Lower leg skin (tissue), 4 donors: Measurements from ENCODE around the gene MGARP. TPM values are rescaled to one million over a fixed set of nuclear protein-coding genes. Genes with fewer than 3 reads are reported as not detected.

Source experiments
- DNase-seq, 2 donors: peaks; one replicate each; pipeline ENCODE4 v3.0.0-alpha.2; 2019; ENCODE audit warnings: low spot score in 2 of 2
- H3K4me3 ChIP-seq: fragments of 200-600 bp; sonication (generic); 2 replicates; pipeline ENCODE4 v1.5.1; 2017; ENCODE audit warnings: mild to moderate bottlenecking, low read depth; ENCODE audit not compliant: poor library complexity, severe bottlenecking
- CTCF ChIP-seq, 3 donors: fragments of 450-650 bp; IDR thresholded peaks; one replicate each; pipeline ENCODE4 v1.5.1; 2016; ENCODE audit warnings: antibody characterized with exemption in 3 of 3, mild to moderate bottlenecking in 3 of 3, moderate library complexity in 2 of 3
- POLR2A ChIP-seq, 2 donors: fragments of 450-650 bp; IDR thresholded peaks; one replicate each; pipeline ENCODE4 v1.6.1; 2016 to 2017; ENCODE audit warnings: antibody characterized with exemption in 2 of 2, mild to moderate bottlenecking in 1 of 2, moderate library complexity in 1 of 2
- WGBS, 2 donors: methylation state at CpG; one replicate each; pipeline ENCODE4 v1.1.5; 2018; 5-methylcytosine and 5-hydroxymethylcytosine counted together
- intact Hi-C: fragments of 100-400 bp; cut with DNase I; formaldehyde crosslinking; loops from one replicate; pipeline ENCODE4 v1.15.0; 2023; ENCODE audit warnings: low total_unique reads
- total RNA-seq, 4 donors: library from RNA; depleted of rRNA; stranded (reverse); fragments of >200 nt; gene quantifications; one replicate each; pipeline ENCODE4 v1.1.0, GENCODE V29; 2016

The MGARP gene
- total RNA-seq, 4 donors from 2014 or later: 0.84 to 1.2 TPM; not detected in 2

GRCh38 chr4:139297001-139297410 is 17.0 kb upstream of the MGARP start:
- intact Hi-C loops: loop anchor here (5.0 kb wide), 1 partner anchor 65 kb away; no protein-coding TSS in a partner anchor
- no peak for DNase-seq
- TF ChIP-seq POLR2A (IDR thresholded peaks at IDR 0.05) (no peak), CTCF (IDR thresholded peaks at IDR 0.05) (no peak)
- H3K4me3 ChIP-seq: no peak overlapping the region
- WGBS, 2 donors: 54 to 69% methylated on average over 2 of the region's 2 CpGs

- no peak overlapping the region for H3K4me3 ChIP-seq
- no peak for DNase-seq
- TF ChIP-seq CTCF (IDR thresholded peaks at IDR 0.05) (no peak), POLR2A (IDR thresholded peaks at IDR 0.05) (no peak)
- intact Hi-C loops: loop anchor here (5.0 kb wide), 1 partner anchor 64 kb away; no protein-coding TSS in a partner anchor
- 4 to 7% methylated on average over 6 of the region's 6 CpGs for WGBS, 2 donors
These were observed 15.9 kb upstream of the MGARP start for GRCh38 chr4:139295942-139296299.

- intact Hi-C loops: loop anchor here (5.0 kb wide), 1 partner anchor 63 kb away; no protein-coding TSS in a partner anchor
- H3K4me3 ChIP-seq: peak overlapping the region; percentile 89
- peak; percentile 97 to 100 for DNase-seq
- 0% methylated on average over 40 to 51 of the region's 51 CpGs for WGBS, 2 donors
- TF ChIP-seq CTCF (IDR thresholded peaks at IDR 0.05): peak in 2 of 3 donors; percentile 42 to 82
- TF ChIP-seq POLR2A (IDR thresholded peaks at IDR 0.05): no peak
These were observed 15.3 kb upstream of the MGARP start for GRCh38 chr4:139295206-139295941.

GRCh38 chr4:139286186-139286698 is 6.2 kb upstream of the MGARP start:
- no peak for DNase-seq
- H3K4me3 ChIP-seq: no peak overlapping the region
- intact Hi-C loops: no loop called here
- 97 to 98% methylated on average over 7 of the region's 7 CpGs for WGBS, 2 donors
- TF ChIP-seq POLR2A (IDR thresholded peaks at IDR 0.05): no peak
- no peak for TF ChIP-seq CTCF (IDR thresholded peaks at IDR 0.05)

GRCh38 chr4:139282721-139283075 is 2.7 kb upstream of the MGARP start:
- intact Hi-C loops: no loop called here
- DNase-seq: no peak
- TF ChIP-seq CTCF (IDR thresholded peaks at IDR 0.05) (no peak), POLR2A (IDR thresholded peaks at IDR 0.05) (no peak)
- H3K4me3 ChIP-seq: no peak overlapping the region
